Measurements from ENCODE around the gene SPAG16. TPM values are rescaled to one million over a fixed set of nuclear protein-coding genes. Genes with fewer than 3 reads are reported as not detected.
"Not testable (repeated sequence)": the region's sequence is repeated elsewhere in the genome, so short reads cannot be mapped to it uniquely, and the experiment has no call there.

The SPAG16 gene
- polyA plus RNA-seq, 4 donors = 37.2 to 72.6 (median 65.7) TPM

- no peak for DNase-seq (ENCODE audit: low read depth in 4 of 4, low spot score in 3 of 4)
Observed at GRCh38 chr2:213266421-213266820, 17.8 kb upstream of the SPAG16 start.

DNA sequence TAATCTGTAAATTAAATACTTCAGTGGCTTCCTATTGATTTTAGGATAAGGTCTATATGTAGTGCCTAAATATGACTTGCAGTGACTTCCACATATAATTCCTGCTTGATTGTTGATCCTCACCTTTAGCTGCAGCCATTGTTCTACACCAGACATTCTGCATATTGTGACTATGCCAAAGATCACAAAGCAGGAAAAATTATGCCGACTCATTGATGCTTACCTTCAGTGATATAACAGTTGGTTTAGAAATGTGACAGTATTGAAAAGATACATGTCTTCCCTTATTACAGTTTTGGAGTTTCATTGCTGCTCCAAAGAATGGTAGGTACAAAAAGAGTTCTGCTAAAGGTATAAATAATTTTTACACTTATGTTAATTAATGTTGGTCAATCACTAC lies 12.3 kb upstream of the SPAG16 start:
- no peak for DNase-seq (ENCODE audit: low read depth in 4 of 4, low spot score in 3 of 4)

- no peak for DNase-seq (ENCODE audit: low read depth in 4 of 4, low spot score in 3 of 4)
Observed at GRCh38 chr2:213274143-213274542, 10.1 kb upstream of the SPAG16 start.

DNA sequence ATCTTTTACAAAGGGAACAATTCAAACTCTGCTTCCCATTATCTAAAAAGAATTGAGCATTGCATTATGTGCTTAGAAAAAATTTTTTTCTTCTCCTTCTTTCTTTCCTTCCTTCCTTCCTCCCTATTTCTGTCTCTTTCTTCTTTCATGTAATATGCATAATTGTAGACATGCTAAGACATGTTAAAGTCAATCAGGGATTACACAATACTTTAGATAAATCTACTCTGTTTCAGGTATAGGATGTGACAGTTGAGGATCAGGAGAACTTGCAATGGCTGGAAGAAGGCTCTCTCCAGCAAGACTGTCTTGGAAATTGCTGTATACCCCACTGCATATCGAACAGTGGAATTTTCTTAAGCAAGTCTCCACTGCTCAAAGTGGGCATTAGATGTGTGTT lies 9.0 kb upstream of the SPAG16 start:
- no peak for DNase-seq (ENCODE audit: low read depth in 4 of 4, low spot score in 3 of 4)

- DNase-seq (ENCODE audit: low read depth in 4 of 4, low spot score in 3 of 4) = not testable (repeated sequence)
Observed at GRCh38 chr2:213277134-213277533, 7.1 kb upstream of the SPAG16 start.

DNA sequence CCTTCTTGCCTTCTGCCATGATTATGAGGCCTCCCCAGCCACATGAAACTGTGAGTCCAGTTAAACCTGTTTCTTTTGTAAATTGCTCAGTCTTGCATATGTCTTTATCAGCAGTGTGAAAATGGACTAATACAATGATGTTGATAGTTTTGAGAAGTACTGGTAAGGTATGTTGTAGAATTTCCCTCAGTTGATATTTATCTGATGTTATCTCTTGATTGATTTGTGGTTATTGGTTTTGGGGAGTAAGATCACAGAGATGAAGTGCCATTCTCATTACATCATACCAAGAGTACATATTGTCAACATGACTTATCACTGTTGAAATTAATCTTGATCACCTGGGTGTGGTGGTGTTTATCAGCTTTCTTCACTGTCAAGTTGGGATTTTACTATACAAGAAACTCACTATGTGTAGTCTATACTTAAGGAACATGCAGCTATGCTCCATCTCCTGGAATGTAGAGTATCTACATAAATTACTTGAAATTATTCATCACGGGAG lies 5.1 kb upstream of the SPAG16 start:
- DNase-seq (ENCODE audit: low read depth in 4 of 4, low spot score in 3 of 4) = no peak

GRCh38 chr2:213279971-213280370 lies 4.3 kb upstream of the SPAG16 start:
- DNase-seq (ENCODE audit: low read depth in 4 of 4, low spot score in 3 of 4) = no peak

DNA sequence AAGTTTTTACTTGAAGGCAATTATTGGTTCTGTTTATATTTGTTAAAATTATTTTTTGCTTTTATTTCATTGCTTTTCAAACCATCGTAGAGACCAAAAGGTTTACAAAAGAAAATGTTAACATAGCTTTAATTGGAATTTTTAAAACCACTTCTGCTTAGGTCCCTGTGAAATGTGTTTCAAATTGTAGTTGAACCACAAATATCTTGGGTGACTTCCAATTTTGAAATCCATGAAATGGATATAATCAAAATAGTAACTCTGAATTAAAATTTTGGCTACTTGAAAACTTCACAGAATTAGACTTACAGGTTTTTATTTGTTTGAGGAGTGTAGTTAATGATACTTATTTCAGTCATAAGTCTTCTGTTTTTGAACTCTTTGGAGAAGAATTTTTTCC lies 3.1 kb upstream of the SPAG16 start:
- no peak for DNase-seq (ENCODE audit: low read depth in 4 of 4, low spot score in 3 of 4)

DNA sequence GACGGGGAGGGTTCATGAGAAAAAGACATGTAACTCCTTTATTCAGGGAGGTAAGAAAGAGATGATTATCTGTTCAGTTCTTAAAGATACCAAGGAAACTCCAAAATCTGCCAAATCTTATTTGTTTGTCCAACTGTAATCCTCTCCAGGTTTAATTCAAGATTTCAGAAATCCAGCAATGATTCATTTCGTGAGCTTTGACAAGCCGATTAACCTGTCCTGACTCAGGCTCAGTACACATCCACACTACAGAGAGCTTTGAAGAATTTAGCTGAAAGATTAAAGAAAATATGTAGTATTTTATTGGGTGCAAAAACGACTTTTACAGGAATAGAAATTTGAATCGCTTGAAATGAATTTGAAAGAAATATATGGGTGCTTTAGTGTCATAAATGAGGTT lies 1.1 kb downstream of the SPAG16 start:
- no peak for DNase-seq (ENCODE audit: low read depth in 4 of 4, low spot score in 3 of 4)

- DNase-seq (ENCODE audit: low read depth in 4 of 4, low spot score in 3 of 4) = no peak
Observed at GRCh38 chr2:213286161-213286560, 1.9 kb downstream of the SPAG16 start.

- DNase-seq (ENCODE audit: low read depth in 4 of 4, low spot score in 3 of 4) = no peak
Observed at GRCh38 chr2:213288913-213289700, 4.8 kb downstream of the SPAG16 start.

DNA sequence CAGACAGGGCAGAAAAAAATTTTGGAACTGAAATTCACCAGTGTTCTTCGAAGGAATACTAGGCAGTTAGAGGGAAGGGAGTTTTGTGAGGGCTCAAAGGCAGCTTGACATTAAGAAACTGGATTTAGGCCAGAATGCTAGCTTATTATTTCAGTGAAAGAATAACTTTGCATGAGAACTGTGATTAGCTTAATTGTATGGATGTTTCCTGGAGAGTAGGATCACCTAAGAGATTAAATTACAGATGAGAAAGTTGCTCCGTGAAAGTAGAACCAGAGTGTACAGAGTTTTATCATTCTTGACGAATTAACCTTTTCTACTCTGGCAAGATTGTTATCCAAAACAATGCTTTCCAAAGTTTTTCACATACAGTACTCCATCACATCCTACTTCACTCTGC lies 6.2 kb downstream of the SPAG16 start:
- DNase-seq (ENCODE audit: low read depth in 4 of 4, low spot score in 3 of 4) = no peak

GRCh38 chr2:213296270-213296669 lies 12.0 kb downstream of the SPAG16 start:
- DNase-seq (ENCODE audit: low read depth in 4 of 4, low spot score in 3 of 4) = no peak

DNA sequence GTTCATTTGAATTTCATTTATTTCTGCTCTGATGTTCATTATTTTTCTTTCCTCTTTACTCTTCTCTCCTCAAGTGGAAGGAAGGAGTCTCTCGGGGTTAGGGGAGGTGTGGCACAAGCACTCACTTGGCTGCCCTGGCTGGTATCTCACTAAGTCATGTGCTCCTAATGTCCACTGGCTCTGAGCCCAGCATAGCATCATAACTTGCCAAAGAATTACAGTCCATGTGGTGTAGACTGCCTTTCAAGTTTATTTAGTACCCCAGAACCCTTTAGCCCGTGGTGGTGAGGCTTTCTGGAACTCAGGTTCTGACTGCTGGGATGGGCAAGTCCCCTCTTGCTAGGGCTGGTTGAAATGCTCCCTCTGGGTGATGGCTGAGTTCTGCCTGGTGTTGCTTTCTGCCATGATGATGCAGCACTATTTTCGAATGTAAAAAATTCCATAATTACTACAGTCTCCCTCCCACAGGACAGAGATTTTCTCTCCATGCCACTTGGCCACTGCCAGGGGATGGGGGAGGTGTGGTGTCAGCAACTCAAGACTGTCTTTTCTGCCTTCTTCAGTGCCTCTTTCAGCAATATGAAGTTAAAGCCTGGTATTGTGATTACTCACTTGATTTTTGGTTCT lies 22.2 kb downstream of the SPAG16 start:
- no peak for DNase-seq (ENCODE audit: low read depth in 4 of 4, low spot score in 3 of 4)

DNA sequence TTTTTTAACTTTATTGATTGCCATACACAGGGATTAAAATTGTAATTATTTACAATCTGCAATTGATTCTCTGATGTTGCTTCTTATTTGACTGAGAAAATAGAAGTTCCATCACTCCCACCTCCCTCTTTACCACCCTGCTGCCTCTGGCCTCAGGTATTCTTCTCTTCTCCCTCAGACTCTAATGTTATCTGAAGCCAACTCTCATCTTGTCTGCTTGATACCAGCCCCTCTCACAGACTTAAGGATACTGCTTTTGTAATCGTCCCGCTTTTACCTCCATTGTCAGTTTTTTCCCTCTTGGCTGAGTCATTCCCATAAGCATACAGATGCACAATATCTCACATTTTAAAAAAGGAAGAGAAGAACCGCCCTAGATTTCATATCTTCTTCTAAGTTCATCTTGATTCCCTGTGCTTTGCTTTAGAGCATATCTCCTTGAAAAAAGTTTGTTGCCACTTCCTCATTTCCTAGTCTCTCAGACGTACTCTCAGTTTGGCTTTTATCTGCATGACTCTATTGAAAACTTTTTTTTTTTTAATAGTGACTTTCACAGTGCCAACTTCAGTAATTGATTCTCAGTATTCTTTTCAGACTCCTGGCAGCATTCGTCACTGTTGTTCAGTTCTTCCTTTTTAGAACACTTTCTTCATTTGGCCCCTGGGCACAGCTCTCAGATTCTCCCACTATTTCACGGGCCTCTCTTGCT lies 31.1 kb downstream of the SPAG16 start:
- DNase-seq (ENCODE audit: low read depth in 4 of 4, low spot score in 3 of 4) = no peak

GRCh38 chr2:213316001-213316735 lies 31.9 kb downstream of the SPAG16 start:
- DNase-seq (ENCODE audit: low read depth in 4 of 4, low spot score in 3 of 4) = no peak

DNA sequence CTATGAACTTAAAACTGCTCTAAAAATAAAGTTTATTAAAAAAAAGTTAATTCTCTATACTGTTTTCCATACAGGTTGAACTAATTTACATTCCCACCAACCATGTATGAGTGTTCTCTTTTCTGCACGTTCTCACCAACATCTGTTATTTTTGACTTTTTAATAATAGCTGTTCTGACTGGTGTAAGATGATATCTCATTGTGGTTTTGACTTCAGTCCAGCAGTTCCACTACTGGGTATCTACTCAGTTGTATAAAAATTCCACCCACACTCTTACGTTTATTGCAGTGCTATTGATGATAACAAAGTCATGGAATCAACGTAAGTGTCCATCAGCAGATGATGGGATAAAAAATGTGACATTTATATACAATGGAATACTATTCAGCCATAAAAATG lies 33.7 kb downstream of the SPAG16 start:
- DNase-seq (ENCODE audit: low read depth in 4 of 4, low spot score in 3 of 4) = no peak

DNA sequence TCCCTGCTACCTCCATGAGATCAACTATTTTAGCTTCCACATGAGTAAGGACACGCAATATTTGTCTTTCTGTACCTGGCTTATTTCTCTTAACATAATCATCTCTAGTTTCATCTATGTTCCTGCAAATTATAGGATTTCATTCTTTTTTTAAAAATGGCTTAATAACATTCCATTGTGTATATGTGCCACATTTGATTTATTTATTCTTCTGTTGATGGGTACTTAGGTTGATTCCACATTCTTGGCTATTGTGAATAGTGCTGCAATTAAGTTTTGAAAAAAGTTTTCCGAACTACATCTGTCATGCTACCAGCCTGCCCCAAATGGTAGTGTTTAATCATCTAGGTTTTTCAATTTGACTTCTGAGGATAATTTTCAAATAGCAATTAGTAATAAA lies 36.3 kb downstream of the SPAG16 start:
- no peak for DNase-seq (ENCODE audit: low read depth in 4 of 4, low spot score in 3 of 4)

- DNase-seq (ENCODE audit: low read depth in 4 of 4, low spot score in 3 of 4) = no peak
Observed at GRCh38 chr2:213336253-213336770, 52.0 kb downstream of the SPAG16 start.

DNA sequence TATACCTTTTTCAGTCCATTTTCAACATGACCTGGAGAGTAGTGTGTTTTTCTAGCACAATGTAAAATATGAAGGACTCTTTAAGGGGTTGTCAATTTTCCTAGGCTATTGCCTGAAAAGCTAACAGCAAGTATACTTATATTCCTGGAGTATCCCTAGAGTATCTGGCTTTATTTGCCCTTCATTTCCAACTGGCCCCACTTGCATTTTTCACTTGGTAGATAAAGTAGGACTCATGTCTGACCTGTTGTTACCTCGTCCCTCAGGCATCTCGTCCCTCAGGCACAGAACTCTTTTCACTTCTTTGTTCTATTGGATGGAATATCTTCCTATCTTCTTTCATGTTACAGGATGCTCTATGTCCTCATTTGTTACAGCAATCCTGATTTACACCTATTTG lies 69.2 kb downstream of the SPAG16 start:
- no peak for DNase-seq (ENCODE audit: low read depth in 4 of 4, low spot score in 3 of 4)

DNA sequence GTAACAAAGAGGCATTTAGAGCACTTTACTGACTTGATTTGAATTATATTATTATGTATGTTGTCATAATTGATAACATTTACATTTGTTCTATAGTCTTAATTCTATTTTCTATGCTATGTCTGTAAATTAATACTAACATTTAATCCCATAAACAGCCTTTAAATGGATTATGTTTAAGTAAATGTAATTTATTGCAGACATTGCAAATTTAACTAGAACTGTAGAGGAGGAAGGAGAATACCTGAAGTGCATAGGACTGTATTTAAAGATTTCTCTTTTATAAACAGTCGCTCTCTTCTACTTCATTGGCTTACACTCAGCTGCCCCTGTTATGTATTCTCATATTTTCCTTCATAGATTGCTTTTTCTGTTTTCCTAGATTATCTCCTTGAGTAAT lies 92.4 kb downstream of the SPAG16 start:
- DNase-seq (ENCODE audit: low read depth in 4 of 4, low spot score in 3 of 4) = no peak
